ENCODE data around the gene TPRN.

DNA sequence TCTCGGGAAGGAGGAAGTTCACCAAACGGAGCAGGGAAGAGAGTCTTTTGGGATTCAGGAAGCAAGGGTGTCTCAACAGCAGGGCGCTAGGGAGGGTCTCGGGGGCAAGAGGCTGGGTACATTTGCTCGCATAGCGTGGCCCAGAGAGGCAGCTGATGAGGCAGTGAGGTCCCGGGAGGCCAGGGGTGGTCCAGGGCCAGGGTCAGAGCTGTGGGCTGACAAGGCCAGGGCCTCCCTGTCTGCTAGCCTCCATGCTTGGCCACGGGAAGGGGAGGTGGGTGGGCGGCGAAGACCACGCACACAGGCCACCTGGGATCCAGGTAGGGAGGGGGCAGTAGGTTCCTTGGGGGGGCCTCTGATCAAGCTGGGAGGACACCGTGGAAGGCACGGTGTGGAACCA, 11.0 kb upstream of the TPRN start:
- TF ChIP-seq POLR2A (IDR thresholded peaks at IDR 0.05), result no peak
- TF ChIP-seq, protein P1, sequence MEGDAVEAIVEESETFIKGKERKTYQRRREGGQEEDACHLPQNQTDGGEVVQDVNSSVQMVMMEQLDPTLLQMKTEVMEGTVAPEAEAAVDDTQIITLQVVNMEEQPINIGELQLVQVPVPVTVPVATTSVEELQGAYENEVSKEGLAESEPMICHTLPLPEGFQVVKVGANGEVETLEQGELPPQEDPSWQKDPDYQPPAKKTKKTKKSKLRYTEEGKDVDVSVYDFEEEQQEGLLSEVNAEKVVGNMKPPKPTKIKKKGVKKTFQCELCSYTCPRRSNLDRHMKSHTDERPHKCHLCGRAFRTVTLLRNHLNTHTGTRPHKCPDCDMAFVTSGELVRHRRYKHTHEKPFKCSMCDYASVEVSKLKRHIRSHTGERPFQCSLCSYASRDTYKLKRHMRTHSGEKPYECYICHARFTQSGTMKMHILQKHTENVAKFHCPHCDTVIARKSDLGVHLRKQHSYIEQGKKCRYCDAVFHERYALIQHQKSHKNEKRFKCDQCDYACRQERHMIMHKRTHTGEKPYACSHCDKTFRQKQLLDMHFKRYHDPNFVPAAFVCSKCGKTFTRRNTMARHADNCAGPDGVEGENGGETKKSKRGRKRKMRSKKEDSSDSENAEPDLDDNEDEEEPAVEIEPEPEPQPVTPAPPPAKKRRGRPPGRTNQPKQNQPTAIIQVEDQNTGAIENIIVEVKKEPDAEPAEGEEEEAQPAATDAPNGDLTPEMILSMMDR (IDR thresholded peaks at IDR 0.05), result no peak
- TF ChIP-seq POLR2AphosphoS5 (IDR thresholded peaks at IDR 0.05), result no peak

All from sigmoid colon (tissue), 4 donors.